Activated CD8-positive, alpha-beta memory T cell treated with anti-CD3 and anti-CD28 coated beads, Interleukin-2, amount 50 U/mL, for 24 hours (primary cell): ENCODE data around the gene KICS2.
"Not testable (repeated sequence)": the region's sequence is repeated elsewhere in the genome, so short reads cannot be mapped to it uniquely, and the experiment has no call there.

Source experiments
- DNase-seq: peaks from one replicate; pipeline ENCODE4 v3.0.0-alpha.2; 2020; ENCODE audit errors: extremely low read depth

Gene KICS2

DNA sequence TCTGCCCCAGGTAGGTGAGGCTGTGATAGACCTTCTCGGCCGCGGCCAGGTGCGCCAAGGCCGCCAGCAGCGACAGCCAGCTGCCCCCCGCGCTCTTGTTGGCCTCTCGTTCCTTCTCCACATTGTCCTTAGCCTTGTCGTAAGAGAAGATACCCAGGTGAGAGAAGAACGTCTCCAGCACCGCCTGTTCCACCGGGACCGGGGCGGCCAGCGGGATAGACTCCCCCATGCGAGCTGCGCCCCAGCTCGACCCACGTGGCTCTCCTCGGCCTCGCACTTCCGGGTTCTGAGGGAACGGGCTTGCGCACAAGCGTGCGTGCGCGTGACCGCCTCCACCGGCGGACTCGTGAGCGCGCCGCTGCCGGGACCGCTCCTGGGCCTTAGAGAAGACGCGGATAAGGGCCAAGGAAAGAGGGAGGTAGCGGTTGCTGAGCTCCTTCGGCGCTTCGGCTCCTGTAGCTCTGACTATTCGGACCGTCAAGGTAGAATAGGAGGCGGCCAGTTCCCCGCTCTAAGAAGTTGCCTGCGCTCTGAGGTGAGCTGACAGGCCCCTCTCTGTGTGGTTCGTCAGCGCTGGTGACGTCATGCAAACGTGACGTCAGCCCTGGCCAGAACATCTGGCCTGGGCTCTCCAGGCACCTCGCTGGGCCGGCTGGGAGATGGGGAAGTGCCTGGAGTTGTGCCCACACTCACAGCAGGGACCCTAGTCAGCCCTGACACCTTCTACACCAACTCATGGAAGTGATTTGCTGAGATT is at the start of gene KICS2:
TSS of gene KICS2 (minus strand) at position 288 of the 757 bp plus-strand sequence. CDS start at position 229, 59 bp downstream.
- DNase-seq, result peak; percentile 63

DNA sequence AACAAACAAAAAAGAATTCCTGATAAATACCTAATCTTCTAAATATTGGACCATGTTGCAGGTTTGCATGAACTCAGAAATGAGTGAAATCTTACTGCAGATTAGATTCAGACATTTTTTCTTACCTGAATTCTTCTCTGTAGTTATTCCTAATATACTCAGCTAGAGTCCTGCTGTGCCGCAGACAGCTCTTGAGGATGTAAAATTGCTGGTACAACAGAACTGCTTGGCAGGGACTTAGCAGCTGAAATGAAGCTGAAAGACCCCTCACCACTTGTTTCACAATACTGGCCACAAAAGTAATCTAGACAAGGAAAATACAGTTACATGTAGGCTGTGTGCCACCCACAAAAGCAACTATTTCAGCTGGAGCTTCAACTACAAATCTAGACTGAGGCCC is 48.3 kb upstream of the KICS2 start:
- no peak for DNase-seq

DNA sequence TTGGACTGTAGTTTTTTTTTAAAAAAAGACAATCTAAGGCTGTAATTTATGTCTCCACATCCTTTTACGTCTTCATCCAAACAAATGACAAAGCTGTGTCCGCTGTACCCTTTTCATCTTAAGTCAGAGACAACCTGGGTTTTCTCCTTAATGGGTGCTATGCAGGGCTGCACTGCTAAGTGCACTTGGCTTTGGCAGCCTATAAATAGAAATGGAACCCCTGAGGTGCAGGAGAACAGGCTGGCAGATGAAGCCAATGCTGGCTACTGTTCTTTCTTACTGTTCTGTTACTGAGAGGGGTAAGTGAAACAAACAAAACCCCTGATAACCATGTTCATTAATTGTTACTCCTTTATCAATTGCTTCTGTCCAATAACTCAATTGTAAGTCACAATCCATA is 47.1 kb upstream of the KICS2 start:
- DNase-seq, result no peak

DNA sequence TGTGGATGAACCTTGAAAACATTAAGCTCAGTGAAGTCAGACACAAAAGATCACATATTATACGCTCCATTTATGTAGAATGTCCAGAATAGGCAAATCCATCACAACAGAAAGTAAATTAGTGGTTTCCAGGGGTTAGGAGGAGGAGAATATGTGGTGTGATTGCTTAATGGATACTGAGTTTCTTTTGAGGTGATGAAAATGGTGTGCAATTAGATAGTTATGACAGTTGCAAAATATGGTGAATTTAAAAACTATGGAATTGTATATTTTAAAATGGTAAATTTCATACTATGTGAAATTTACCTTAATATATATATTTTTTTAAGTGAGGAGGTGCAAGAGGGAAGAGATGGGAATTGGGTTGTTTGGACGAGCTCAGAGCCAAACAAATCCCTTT is 46.3 kb upstream of the KICS2 start:
- no peak for DNase-seq

DNA sequence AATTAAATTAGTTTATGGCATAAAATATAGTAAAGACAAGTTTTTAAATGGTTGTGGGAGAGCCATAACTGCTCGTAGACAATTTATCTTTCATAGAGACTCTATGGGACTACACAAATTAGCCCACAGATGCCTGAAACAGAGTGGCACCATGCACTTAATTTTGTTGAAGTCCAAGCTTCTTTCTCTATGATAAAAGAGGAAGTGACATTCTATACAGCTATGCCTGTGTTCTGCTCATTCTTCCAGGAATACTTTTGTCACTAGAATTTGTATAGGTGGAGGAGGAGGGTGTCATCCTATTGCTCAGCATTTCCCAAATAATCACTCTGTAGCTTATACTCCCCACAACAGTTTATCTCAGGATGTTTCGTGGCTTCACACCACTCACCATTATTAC is 43.7 kb upstream of the KICS2 start:
- no peak for DNase-seq

DNA sequence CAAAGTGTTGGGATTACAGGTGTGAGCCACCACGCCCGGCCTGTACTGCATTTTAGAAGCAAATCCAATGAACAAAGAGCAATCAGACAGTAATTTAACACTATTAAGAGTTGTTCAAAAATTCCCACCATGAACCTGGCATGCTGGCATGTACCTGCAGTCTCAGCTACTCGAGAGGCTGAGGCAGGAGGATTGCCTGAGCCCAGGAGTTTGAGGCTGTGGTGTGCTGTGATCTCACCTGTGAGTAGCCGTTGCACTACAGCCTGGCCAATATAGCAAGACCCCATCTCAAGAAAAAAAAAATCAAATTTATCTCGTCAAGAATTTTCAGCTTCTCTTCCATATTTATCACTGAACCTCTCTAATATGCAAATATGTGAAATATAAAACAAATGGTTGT is 39.7 kb upstream of the KICS2 start:
- no peak for DNase-seq

DNA sequence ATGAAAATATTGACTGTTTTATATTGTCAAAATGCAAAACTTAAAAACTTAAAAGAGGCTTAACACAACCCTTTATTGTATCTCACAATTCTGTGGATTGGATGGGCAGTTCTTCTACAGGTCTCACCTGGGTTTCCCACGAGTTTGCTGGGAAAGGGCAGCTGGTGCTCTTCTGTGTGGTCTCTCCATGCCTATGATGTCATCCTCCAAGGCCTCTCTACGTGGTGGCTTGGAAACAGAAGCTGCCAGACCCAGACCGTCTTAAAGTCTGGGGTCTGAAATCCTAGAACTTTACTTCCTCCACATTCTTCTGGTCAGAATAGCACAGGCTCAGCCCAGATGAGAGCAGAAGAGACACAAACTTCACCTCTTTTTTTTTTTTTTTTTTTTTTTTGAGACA is 36.5 kb upstream of the KICS2 start:
- no peak for DNase-seq

DNA sequence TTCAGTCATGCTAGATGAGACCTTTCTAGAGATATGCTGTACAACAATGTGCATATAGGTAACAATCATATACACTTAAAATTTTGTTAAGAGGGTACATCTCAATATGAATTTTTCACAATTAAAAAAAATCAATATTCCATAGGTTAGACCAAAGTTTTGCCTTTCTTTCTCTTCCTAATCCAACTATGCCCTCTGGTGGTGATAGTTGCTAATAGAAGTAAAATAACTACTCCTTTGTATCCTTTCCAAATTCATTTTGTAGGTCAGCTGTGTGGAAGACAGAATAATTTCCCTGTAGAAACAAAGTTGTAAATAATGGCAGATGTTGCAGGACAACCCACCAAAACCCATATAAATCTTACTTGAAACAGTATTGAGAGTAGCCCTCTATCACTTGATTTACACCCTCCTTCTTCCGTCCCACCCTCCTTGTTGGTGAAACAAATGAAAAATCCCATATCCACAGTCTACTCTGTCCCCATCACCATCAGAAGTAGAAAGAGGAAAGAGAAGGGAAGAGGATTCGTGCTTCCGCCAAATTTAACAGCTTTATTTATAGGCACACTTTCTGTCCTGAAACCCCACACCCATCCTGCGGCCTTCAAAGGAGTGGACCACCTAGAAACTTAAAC is 34.2 kb upstream of the KICS2 start:
- no peak for DNase-seq

DNA sequence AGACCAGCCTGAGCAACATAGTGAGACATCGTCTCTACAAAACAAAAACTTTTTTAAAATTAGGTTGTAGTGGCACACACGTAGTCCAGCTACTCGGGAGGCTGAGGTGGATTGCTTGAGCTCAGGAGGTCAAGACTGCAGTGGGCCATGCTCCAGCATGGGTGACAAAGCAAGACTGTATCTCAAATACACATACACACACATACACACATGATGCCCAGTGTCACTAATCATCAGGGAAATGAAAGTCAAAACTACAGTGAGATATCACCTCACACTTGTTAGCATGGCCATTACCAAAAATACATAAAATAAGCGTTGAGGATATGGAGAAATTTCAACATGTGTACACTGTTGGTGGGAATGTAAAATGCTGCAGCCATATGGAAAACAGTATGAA is 33.2 kb upstream of the KICS2 start:
- no peak for DNase-seq

DNA sequence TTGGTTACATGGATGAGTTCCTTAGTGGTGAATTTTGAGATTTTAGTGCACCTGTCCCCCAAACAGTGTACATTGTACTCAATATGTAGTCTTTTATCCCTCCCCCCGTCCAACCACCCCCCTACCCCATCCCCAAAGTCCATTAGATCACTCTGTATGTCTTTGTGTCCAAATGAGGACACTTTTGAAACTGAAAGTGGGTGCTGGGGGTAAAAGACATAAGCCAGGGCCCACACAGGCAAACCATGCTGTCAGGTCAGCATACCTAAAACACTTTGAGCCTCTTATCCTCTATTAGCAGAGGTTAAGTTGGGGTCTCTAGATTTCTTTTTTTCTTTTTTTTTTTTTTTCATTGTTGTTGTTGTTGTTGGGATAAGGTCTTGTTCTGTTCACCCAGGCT is 31.3 kb upstream of the KICS2 start:
- no peak for DNase-seq

DNA sequence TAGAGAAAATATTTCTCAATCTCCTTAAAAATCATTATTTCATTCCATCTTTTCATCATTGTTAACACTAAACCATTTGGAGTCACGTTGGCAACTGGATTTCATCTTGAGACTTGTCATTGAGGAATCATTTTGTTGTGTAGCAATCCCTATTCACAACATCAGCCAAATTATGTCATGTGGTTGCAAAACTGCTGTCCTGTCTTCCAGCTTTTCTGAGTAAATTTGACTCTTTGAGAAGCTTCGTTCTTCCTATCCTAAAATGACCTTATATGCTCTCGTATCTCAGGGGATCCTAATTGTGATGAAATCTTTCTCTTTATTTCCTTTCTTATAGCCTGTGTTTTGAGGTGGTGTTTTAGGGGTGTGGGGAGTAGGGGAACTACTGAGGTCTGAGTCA is 30.6 kb upstream of the KICS2 start:
- no peak for DNase-seq

DNA sequence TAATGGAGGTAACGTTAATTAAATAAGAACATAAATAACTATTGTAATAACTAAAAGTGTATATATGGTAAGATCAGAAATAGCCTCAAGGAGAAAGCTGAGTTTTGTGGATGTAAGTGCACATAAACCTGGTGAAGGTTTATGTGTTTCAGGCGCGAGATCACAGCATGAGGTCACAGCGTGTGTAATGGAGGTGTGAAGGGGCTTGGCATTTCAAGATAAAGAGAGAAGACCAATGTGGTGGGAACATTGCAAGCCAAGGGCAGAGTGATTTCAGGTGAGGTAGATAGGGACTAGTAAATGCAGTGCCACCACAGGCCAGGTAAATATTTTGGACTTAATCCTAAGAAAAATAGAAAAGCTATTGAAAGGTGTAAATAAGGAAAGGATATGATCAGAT is 21.7 kb upstream of the KICS2 start:
- DNase-seq, result no peak

DNA sequence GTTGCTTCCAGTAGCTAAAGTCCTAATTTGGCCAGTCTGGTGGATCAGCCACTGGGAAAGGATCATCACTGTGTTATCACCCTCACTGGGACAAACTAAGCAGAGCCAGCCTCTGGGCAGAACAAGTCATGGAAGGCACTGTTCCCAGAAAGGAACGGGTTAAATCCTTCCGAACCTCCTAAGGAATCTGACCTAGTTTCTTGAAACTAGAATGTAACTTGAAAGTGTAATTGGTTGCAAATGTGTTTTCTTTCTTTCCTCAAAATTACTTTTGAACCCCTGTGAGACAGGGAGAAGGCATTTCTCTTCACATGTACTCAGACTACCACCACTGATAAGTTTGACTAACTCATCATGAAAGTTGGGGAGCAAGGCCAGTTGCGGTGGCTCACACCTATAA is 18.7 kb upstream of the KICS2 start:
- DNase-seq, result no peak

DNA sequence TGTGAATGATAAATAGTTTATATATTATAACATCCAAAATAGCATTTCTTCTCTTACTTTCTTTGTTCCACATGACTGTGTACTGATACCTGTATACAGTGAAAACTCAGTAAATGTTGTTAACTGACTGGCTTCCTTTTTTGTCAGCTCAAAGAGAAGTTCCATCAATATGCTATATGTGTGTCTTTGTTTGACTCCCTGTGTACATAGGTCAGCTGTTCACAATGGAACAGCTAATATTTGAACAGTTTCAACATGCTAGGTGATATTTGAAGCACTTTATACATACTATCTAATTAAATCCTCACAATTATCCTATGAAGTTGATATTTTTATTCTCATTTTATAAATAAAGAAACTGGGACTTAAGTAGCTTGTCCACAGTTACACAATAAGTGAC is 15.3 kb upstream of the KICS2 start:
- DNase-seq, result no peak

DNA sequence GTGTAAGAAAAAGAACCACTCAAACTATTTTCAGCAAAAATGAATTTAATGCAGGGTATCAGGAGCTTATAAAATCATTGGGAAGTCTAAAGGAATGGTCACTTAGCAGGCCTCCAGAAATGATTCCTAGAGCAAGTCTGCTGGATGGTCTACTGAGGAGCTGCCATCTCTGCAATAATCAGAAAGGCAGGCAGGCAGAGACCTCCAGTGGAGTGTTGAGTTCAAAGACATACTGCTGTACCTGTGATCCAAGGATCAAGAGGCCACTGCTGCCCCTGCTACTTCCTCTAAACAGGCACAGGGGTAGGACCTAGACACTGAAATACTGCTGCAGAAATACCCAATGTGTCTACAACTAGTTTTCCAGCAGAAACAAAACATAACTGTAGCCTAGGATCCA is 14.5 kb upstream of the KICS2 start:
- DNase-seq, result no peak

DNA sequence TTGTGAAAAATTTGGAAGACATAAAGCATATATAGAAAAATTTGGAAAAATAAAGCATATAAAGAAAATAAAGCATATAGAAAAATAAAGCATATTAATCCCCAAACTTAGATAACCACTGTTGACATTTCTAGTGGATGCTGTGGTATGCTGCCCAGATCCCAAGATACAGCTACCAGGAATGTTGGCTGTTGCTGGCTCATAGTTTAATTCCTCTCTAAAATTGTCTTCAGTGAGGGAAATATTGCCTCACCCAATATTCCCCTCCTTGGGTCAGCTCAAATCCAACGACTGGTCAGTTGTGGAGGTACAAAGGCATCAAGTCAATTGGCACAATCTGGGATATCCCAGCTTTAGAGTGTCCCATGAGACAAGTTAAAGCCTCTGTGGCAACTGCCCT is 10.1 kb upstream of the KICS2 start:
- DNase-seq, result no peak

DNA sequence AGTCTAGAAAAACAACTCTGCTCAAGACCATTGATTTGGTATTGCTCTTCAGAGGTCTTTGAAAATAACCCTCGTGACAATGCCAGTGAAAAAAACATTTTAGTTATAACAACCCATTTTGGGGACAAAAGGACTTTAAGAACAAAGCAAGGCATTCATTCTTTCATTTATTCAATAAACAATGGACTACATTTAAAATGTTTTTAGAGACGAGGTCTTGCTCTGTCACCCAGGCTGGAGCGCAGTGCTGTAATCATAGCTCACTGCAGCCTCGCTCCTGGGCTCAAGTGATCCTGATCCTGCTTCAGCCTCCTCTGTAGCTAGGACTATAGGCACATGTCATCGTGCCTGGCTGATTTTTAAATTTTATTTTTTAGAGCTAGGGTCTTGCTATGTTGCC is 7.7 kb upstream of the KICS2 start:
- no peak for DNase-seq

DNA sequence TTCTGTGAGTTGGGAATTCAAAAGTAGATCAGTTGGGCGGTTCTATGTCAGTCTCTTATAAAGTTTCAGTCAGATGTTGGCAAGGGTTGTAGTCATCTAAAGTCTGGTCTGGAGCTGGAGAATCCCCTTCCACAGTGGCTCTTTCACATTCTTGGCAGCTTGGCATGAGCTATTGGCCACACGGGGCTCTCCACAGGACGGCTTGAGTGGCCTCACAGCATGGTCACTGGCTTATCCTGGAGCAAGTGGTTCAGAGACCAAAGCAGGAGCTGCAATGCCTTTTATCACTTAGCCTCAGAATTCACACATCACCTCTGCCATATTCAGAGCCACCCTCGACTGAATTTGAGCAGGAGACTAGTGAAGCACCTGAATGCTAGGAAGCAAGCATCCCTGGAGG is 7.1 kb upstream of the KICS2 start:
- no peak for DNase-seq

DNA sequence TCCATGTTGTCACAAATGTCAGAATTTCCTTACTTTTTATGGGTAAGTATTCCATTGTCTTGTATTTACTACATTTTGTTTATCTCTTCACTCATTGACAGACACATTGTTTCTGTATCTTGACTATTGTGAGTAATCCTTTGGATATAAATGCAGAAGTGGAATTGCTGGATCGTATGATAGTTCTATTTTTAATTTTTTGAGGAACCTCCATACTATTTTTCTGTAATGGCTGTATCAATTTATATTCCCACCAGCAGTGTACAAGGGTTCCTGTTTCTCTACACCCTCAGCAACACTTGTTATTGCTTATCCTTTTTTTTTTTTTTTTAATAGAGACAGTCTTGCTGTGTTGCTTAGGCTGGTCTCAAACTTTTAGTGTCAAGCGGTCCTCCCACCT is 3.5 kb upstream of the KICS2 start:
- no peak for DNase-seq

DNA sequence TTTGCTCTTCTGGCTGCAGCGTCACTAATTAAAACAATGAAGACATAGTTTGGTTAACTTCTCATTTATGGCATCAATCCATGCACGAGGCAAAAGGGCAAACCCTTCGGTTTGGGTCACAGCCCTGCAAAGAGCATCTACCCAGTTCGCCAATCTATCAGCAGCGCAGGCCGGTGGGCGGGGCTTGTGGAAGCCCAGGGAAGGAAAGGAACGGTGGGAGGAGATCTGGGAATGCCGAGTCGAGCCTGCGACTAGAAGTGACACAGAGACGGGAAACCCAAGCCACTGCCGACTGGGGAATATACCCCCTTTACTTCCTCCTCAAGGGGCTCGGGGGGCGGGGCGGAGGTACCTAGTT is 466 bp downstream of the KICS2 start:
- DNase-seq, result peak; percentile 15

DNA sequence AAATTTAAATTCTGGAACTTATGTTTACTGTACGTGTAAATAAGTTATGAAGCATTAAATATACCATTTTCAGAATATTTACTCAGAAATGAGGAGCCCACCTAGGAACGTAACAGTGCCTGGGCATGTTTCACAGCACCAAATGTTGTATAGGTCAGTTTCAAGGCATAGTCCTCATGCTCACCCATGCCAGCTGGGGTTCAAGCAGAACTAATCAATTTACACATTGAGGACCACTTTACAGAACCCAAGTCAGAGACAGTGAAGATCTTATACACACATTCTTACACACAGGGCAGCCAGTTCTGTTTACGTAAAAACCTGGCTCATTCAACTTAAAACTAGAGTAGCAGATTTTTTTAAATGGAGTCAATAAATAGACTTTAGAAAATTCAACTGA is 2.0 kb downstream of the KICS2 start:
- no peak for DNase-seq

DNA sequence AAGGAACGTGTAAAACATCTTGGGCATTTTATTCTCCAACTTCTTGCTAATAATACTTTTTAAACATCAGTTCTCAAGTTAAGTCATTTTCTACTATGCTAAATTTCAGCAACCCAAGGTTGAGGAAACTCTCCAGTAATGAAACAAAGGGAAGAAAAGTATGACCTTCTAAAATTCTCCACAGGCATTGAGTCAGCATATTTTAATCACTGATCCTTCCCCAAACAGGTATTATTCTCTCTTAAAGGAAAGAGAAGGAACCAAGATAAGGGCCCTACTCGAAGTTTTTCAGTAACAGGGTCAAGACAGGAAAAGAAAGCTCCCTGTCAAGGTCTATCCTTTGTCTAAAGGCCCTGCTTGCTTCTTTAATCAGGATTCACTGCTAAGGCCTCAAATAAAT is 3.0 kb downstream of the KICS2 start:
- DNase-seq, result no peak

DNA sequence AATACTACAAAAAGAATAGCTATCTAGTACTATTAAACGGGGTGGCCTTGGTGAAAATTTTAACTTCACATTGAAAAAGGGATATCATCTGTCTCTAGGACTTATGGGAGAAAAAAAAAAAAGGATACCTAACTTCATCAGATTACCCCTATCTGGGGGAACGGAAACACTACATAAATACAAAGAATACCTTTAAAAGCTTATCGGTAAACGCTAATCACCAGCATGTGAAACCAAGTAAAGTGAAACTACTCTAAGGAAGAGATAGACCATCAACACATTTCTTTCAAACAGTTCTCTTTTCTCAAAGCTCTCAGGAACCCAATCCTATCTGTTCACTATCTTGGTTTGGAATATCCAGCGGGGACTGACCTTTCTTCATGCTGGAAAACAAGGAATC is 3.5 kb downstream of the KICS2 start:
- no peak for DNase-seq

DNA sequence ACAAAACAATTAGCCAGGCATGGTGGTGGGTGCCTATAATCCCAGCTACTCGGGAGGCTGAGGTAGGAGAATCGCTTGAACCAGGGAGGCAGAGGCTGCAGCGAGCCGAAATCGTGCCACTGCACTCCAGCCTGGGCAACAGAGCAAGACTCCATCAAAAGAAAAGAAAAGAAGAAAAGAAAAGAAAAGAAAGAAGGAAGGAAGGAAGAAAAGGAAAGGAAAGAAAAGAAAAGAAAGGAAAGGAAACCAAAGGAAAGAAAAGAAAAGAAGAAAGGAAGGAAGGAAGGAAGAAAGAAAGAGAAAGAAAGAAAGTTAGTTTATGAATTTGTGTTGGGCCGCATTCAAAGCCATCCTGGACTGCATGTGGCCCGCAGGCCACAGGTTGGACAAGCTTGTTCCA is 4.5 kb downstream of the KICS2 start:
- not testable (repeated sequence) for DNase-seq
